K562 (cell line): ENCODE results near the gene MYBPC3. TPM values are rescaled to one million over a fixed set of nuclear protein-coding genes. Genes with fewer than 3 reads are reported as not detected.

ENCODE experiments used
- C11orf30 ChIP-seq: fragments of 450-650 bp; IDR thresholded peaks from 2 replicates; pipeline ENCODE4 v1.6.1; 2016; ENCODE audit warnings: low read depth, mild to moderate bottlenecking
- CHCHD3 ChIP-seq: fragments of 250-450 bp; sonication (Bioruptor Pico); IDR thresholded peaks from 2 replicates; pipeline ENCODE4 v2.1.2; 2022; ENCODE audit warnings: mild to moderate bottlenecking
- E2F3 ChIP-seq: fragments of 250-450 bp; sonication (Bioruptor Pico); IDR thresholded peaks from 2 replicates; pipeline ENCODE4 v1.4.0; 2020; ENCODE audit warnings: mild to moderate bottlenecking
- GATA2 ChIP-seq: sonication (generic); formaldehyde crosslinking; IDR thresholded peaks from 2 replicates; pipeline ENCODE4 v1.4.0; 2020; ENCODE audit warnings: mild to moderate bottlenecking, missing genetic modification reagents
- HCFC1 ChIP-seq: IDR thresholded peaks from 2 replicates; pipeline ENCODE4 v1.6.1; 2012; ENCODE audit warnings: low read depth, low read length, improper control_type of control experiment
- HNRNPL ChIP-seq: fragments of 200-400 bp; formaldehyde crosslinking; IDR thresholded peaks from 2 replicates; pipeline ENCODE4 v1.6.1; 2017; ENCODE audit warnings: low read depth, mild to moderate bottlenecking, low read length
- MEIS2 ChIP-seq: fragments of 450-650 bp; IDR thresholded peaks from 2 replicates; pipeline ENCODE4 v1.6.1; 2014; ENCODE audit warnings: mild to moderate bottlenecking; ENCODE audit not compliant: partially characterized antibody
- MYBL2 ChIP-seq, 2 experiments: fragments of 450-650 bp in 1 of 2; sonication (generic) in 1 of 2; formaldehyde crosslinking in 1 of 2; IDR thresholded peaks; 2 replicates each; pipeline versions ENCODE4 v1.6.1 to v1.8.1; 2017 to 2022; ENCODE audit warnings: borderline replicate concordance in 1 of 2, inconsistent platforms in 1 of 2, low read depth in 1 of 2, mild to moderate bottlenecking in 1 of 2, missing genetic modification reagents in 1 of 2, moderate library complexity in 1 of 2
- SP1 ChIP-seq: sonication (generic); formaldehyde crosslinking; IDR thresholded peaks from 2 replicates; pipeline ENCODE4 v1.8.1; 2022; ENCODE audit warnings: mild to moderate bottlenecking, missing genetic modification reagents
- SPI1 ChIP-seq: IDR thresholded peaks from 2 replicates; pipeline ENCODE4 v1.6.1; 2011; ENCODE audit warnings: low read depth, low read length, control low read depth, borderline replicate concordance
- SRSF1 ChIP-seq: fragments of 200-400 bp; formaldehyde crosslinking; IDR thresholded peaks from 2 replicates; pipeline ENCODE4 v1.6.1; 2017; ENCODE audit warnings: mild to moderate bottlenecking, low read depth, low read length, moderate library complexity
- ZBTB1 ChIP-seq: sonication (generic); formaldehyde crosslinking; IDR thresholded peaks from 2 replicates; pipeline ENCODE4 v1.8.1; 2023; ENCODE audit warnings: missing genetic modification reagents, low read depth, mild to moderate bottlenecking, borderline replicate concordance
- ZNF347 ChIP-seq: fragments of 450-650 bp; formaldehyde crosslinking; IDR thresholded peaks from 2 replicates; pipeline ENCODE4 v1.4.0; 2020; ENCODE audit warnings: low read depth, mild to moderate bottlenecking, moderate library complexity
- ZNF444 ChIP-seq: fragments of 250-450 bp; sonication (Bioruptor Pico); IDR thresholded peaks from 2 replicates; pipeline ENCODE4 v1.4.0; 2020; ENCODE audit warnings: mild to moderate bottlenecking, moderate library complexity
- polyA plus RNA-seq, 8 experiments: library from polyadenylated mRNA; depleted of rRNA in 4 of 8; stranded (reverse) in 5 of 8; unstranded in 3 of 8; fragments of >200 nt; fragmentation: Nextera tagmentation in 2 of 8; fragmentation: Illumina TruSeq in 1 of 8; extraction: Ambion mirVana in 2 of 8; extraction: Trizol in 1 of 8; gene quantifications; 2 replicates each; pipeline versions ENCODE4 v1.2.1 to v1.2.3, GENCODE V29; 2011 to 2014; ENCODE audit warnings: inconsistent platforms in 1 of 8, missing spikeins in 1 of 8
- total RNA-seq, 7 experiments: library from RNA; depleted of rRNA in 6 of 7; stranded (reverse); fragments of >200 nt in 6 of 7; fragmentation: Illumina TruSeq in 2 of 7; extraction: Trizol in 2 of 7; gene quantifications; 2 replicates each; pipeline versions ENCODE4 v1.2.1 to v1.2.3, GENCODE V29; 2011 to 2021; ENCODE audit warnings: low replicate concordance in 1 of 7
- TF ChIP-seq, protein P1 (sequence below), 2 experiments: fragments of 450-650 bp in 1 of 2; IDR thresholded peaks; 2 replicates each; pipeline ENCODE4 v1.6.1; 2011 to 2017; ENCODE audit warnings: low read depth in 2 of 2, antibody characterized with exemption in 1 of 2, borderline replicate concordance in 1 of 2, low read length in 1 of 2, mild to moderate bottlenecking in 1 of 2, mixed read lengths in 1 of 2; ENCODE audit not compliant: control insufficient read depth in 1 of 2
- TF ChIP-seq, protein P2 (sequence below): fragments of 450-650 bp; IDR thresholded peaks from 2 replicates; pipeline ENCODE4 v1.6.1; 2016; ENCODE audit warnings: low read depth, mild to moderate bottlenecking, moderate library complexity
- TF ChIP-seq, protein P3 (sequence below): fragments of 250-450 bp; sonication (Bioruptor Pico); IDR thresholded peaks from 2 replicates; pipeline ENCODE4 v1.5.0; 2022; ENCODE audit warnings: mild to moderate bottlenecking
- TF ChIP-seq, protein P4 (sequence below), 3 experiments: IDR thresholded peaks in 2 of 3; conservative IDR thresholded peaks in 1 of 3; 2 replicates each; pipeline ENCODE4 v1.5.1; 2011 to 2012; ENCODE audit warnings: low read length in 3 of 3, mild to moderate bottlenecking in 3 of 3, control low read depth in 2 of 3, improper control_type of control experiment in 1 of 3, inconsistent platforms in 1 of 3, low read depth in 1 of 3, mixed read lengths in 1 of 3, moderate library complexity in 1 of 3; ENCODE audit not compliant: insufficient read depth in 2 of 3

The MYBPC3 gene
- total and polyA plus RNA-seq, 9 of the 15 experiments (the other 6 are each of a cell fraction or from before 2014, with no cell fraction given): 0.01 TPM; not detected in 8

DNA sequence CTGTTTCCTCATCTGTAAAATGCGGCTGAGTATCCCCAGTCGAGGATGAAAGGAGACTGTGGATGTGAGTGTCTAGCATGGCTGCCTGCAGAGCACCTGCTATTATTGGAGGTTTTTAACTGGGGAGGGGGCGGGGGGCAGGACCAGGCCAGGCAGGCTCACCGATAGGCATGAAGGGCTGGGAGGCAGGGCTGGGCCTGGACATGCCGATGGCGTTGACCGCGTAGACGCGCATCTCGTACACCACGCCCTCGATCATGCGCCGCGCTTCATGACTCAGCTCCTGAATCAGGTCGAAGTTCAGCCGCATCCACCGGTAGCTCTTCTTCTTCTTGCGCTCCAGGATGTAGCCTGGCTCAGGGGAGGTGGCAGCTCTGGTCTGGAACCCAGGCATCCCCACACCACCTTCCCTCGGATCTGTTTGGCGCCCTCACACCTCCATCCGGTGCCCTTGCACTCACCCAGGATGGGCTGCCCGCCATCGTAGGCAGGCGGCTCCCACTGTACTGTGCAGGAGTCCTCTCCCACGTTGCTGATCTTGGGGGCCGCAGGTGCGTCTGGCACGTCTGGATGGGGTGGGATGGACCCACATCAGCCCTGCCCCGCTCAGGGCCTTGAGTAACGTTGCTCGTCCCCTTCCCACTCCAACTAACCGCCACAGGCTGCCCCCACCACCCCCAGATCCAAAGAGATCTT is 15.1 kb downstream of the MYBPC3 start (continued):
- TF ChIP-seq, protein P1, sequence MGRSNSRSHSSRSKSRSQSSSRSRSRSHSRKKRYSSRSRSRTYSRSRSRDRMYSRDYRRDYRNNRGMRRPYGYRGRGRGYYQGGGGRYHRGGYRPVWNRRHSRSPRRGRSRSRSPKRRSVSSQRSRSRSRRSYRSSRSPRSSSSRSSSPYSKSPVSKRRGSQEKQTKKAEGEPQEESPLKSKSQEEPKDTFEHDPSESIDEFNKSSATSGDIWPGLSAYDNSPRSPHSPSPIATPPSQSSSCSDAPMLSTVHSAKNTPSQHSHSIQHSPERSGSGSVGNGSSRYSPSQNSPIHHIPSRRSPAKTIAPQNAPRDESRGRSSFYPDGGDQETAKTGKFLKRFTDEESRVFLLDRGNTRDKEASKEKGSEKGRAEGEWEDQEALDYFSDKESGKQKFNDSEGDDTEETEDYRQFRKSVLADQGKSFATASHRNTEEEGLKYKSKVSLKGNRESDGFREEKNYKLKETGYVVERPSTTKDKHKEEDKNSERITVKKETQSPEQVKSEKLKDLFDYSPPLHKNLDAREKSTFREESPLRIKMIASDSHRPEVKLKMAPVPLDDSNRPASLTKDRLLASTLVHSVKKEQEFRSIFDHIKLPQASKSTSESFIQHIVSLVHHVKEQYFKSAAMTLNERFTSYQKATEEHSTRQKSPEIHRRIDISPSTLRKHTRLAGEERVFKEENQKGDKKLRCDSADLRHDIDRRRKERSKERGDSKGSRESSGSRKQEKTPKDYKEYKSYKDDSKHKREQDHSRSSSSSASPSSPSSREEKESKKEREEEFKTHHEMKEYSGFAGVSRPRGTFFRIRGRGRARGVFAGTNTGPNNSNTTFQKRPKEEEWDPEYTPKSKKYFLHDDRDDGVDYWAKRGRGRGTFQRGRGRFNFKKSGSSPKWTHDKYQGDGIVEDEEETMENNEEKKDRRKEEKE (IDR thresholded peaks at IDR 0.05; ENCODE audit: borderline replicate concordance in 1 of 2, control insufficient read depth in 1 of 2, low read depth in 2 of 2, low read length in 1 of 2): no peak
- no peak for TF ChIP-seq SPI1
- TF ChIP-seq C11orf30: peak; percentile 85
- TF ChIP-seq MYBL2 (IDR thresholded peaks at IDR 0.05; ENCODE audit: low read depth): no peak
- no peak for TF ChIP-seq MYBL2 (CRISPR knock-in tag; IDR thresholded peaks at IDR 0.05; ENCODE audit: borderline replicate concordance)
- no peak for TF ChIP-seq CHCHD3 (CRISPR knock-in tag)
- TF ChIP-seq MEIS2: no peak
- TF ChIP-seq, protein P2, sequence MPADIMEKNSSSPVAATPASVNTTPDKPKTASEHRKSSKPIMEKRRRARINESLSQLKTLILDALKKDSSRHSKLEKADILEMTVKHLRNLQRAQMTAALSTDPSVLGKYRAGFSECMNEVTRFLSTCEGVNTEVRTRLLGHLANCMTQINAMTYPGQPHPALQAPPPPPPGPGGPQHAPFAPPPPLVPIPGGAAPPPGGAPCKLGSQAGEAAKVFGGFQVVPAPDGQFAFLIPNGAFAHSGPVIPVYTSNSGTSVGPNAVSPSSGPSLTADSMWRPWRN: no peak
- TF ChIP-seq ZNF347: no peak
- TF ChIP-seq HCFC1: no peak
- TF ChIP-seq SRSF1: no peak
- TF ChIP-seq, protein P3, sequence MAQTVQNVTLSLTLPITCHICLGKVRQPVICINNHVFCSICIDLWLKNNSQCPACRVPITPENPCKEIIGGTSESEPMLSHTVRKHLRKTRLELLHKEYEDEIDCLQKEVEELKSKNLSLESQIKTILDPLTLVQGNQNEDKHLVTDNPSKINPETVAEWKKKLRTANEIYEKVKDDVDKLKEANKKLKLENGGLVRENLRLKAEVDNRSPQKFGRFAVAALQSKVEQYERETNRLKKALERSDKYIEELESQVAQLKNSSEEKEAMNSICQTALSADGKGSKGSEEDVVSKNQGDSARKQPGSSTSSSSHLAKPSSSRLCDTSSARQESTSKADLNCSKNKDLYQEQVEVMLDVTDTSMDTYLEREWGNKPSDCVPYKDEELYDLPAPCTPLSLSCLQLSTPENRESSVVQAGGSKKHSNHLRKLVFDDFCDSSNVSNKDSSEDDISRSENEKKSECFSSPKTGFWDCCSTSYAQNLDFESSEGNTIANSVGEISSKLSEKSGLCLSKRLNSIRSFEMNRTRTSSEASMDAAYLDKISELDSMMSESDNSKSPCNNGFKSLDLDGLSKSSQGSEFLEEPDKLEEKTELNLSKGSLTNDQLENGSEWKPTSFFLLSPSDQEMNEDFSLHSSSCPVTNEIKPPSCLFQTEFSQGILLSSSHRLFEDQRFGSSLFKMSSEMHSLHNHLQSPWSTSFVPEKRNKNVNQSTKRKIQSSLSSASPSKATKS (CRISPR knock-in tag): no peak
- TF ChIP-seq HNRNPL: no peak
- TF ChIP-seq, protein P4, sequence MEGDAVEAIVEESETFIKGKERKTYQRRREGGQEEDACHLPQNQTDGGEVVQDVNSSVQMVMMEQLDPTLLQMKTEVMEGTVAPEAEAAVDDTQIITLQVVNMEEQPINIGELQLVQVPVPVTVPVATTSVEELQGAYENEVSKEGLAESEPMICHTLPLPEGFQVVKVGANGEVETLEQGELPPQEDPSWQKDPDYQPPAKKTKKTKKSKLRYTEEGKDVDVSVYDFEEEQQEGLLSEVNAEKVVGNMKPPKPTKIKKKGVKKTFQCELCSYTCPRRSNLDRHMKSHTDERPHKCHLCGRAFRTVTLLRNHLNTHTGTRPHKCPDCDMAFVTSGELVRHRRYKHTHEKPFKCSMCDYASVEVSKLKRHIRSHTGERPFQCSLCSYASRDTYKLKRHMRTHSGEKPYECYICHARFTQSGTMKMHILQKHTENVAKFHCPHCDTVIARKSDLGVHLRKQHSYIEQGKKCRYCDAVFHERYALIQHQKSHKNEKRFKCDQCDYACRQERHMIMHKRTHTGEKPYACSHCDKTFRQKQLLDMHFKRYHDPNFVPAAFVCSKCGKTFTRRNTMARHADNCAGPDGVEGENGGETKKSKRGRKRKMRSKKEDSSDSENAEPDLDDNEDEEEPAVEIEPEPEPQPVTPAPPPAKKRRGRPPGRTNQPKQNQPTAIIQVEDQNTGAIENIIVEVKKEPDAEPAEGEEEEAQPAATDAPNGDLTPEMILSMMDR (IDR thresholded peaks at IDR 0.05 in 2 of 3, conservative IDR thresholded peaks at IDR 0.05 in 1 of 3; ENCODE audit: insufficient read depth in 2 of 3, low read depth in 1 of 3, low read length in 3 of 3): no peak
- no peak for TF ChIP-seq SP1 (CRISPR knock-in tag)
- no peak for TF ChIP-seq ZBTB1 (CRISPR knock-in tag)
- no peak for TF ChIP-seq E2F3 (CRISPR knock-in tag)
- no peak for TF ChIP-seq GATA2
- no peak for TF ChIP-seq ZNF444
